ENCODE results near the gene TMUB1. TPM values are rescaled to one million over a fixed set of nuclear protein-coding genes. Genes with fewer than 3 reads are reported as not detected.
A peak's percentile ranks its signal among the peaks of the same experiment; 100 is the strongest.

Gene TMUB1
- total RNA-seq, 1 donor from 2014 or later: 59.9 TPM

GRCh38 chr7:151104411-151105235 is 21.3 kb upstream of the TMUB1 start:
- peak; percentile 80 for DNase-seq (ENCODE audit: low read depth)

DNA sequence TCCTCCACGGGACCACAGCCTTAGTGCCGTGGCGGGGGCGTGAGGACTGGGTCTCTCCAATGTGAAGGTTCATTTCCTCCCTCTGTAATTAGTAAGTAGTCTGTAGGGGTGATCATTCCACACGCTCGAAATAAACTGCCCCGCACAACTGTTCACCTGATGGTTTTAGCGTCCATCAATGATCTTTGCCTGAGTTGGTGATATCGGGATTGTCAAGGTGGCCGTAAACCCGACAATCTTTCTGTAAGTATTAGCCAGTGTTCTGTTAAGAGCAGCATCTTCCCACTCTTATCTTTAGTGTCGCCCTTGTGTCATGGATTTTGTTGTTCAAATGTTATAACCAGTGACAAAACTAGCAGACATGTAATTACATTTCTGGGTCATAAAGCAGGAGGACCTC is 20.7 kb upstream of the TMUB1 start:
- DNase-seq (ENCODE audit: low read depth): no peak

- DNase-seq (ENCODE audit: low read depth): no peak
Measured at GRCh38 chr7:151102991-151103390, 19.7 kb upstream of the TMUB1 start.

DNA sequence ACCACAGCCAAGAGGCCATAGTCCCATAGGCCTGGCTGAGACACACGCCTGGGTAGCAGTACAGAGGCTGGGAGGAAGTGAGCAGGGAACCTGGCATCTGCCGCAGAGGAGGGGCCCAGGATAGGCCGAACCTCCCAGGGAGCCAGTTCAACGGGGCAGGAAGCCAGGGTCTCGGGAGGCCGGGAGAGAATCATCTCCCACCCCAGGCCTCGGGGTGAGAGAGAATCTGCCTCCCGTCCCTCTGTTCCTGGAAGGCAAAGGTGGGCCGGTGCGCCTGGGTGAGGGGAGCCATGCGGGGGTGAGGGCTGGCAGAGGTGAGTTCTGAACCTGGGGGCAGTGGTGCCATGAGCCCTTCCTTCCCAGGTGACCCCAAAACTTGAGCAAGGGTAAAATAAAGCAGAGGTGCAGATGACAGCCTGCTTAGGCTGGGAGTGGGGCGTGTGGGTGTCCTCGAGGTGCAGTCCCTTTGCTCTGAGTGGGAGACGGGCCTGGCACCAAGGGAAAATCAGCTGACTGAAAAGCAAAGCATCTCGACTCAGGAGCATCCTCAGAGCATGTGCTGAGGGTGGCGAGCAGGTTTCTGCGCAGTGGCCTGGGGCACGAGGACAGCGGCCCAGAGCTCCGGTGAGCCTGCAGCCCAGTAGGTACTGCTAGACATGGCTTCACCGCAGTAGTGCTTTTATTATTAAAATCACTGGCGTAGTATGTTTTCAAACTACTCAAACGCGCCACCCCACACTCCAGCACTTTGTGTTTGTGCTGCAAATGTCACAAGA is 18.5 kb upstream of the TMUB1 start:
- DNase-seq (ENCODE audit: low read depth): no peak

GRCh38 chr7:151100921-151101320 is 17.6 kb upstream of the TMUB1 start:
- no peak for DNase-seq (ENCODE audit: low read depth)

DNA sequence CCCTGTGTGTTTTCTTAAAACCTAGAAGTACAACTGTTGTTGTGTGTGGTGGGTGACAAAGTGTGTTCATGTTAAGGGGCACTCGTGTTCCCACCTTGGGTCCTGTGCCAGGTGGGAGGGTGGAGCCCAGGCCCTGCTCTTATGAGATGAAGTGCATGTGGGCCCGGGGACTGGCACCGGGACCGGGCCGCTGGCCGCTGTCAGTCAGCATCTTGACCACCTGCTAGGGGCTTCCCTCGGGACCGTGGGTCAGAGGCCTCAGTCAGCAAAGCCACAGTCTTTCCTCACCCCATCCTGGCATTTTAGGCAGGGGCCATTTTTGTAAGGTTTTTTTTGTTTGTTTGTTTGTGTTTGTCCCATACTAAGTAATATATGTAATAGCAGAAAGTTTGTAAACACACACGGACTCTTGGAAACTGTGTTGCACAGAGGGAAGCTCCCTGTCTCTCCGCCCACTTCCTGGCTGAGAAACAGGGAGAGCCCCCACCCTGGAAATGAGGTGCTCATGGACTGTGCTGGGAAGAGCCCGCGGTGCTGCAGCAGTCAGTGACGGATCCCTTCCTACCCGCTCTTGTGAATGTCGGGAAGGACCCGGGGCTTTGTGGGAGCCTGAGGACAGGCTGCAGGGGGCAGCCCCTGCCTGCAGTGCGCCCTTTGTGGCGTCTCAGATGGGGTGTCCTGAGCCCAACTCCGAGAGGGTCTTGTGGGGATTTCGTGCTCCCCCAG is 16.4 kb upstream of the TMUB1 start:
- peak; percentile 68 for DNase-seq (ENCODE audit: low read depth)

- peak; percentile 93 for DNase-seq (ENCODE audit: low read depth)
Measured at GRCh38 chr7:151095828-151096475, 12.7 kb upstream of the TMUB1 start.

DNA sequence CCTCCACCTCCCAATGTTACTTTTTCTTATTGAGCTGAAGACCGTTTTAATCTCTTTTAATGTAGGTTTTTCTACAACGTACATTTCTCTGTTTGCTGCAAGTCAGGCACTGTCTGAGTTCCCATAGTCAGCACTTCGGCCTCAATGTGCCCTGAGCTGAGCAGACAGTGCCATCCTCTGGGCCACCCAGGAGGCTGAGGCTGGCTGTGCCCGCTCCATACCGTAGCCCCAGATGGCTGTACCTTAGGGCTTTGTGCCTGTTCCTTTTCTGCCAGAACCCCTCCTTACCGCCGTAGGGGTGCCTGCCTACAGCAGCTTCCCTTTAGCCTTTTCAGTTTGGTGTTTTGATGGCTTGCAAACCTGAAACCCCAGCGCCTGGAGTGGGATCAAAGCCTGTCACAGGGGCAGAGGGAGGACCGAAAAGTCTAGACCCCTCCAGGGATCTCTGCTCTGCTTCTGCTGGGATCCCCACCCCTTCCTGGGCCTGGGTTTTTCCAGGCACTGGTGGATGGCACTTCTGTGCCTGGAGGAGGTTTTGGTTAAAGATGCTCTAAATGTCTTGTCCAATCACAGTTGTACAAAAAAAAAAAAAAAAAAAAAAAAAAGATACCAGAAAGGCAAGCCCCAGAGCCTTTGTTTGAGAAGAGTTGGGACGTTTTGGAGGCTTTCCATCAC is 12.0 kb upstream of the TMUB1 start:
- no peak for DNase-seq (ENCODE audit: low read depth)

DNA sequence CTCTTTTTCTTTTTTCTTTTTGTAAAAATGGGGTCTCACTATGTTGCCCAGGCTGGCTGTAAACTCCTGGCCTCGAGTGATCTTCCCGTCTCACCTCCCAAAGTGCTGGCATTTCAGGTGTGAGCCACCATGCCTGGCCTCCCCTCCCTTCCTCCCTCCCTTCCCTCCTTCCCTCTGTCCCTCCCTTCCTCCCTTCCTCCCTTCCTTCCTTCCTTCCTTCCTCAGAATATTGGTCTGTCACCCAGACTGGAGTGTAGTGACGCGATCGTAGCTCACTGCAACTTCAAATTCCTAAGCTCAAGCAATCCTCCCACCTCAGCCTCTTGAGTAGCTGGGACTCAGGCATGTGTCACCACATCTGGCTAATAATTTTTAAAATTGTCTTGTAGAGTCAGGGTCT is 11.4 kb upstream of the TMUB1 start:
- DNase-seq (ENCODE audit: low read depth): no peak

GRCh38 chr7:151093748-151094147 is 10.5 kb upstream of the TMUB1 start:
- DNase-seq (ENCODE audit: low read depth): no peak

DNA sequence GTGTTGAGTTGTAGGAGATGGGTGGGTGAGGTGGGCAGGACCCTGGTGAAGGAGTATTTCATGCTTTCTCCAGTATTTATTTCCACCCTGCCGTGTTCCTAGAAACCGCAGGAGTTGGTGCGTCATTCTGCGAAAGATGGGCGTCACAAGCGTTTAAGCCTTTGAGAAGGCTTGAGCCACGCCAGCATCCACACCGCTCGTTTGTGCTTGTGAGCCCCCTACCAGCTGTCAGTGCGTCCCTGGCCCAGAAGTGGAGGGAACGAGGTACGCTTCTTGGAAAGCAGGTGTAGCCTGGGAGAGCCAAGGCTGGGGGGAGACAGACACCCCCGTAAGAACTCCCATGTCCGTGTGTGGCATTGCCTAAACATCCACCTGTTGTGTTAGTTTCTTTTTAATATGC is 8.7 kb upstream of the TMUB1 start:
- DNase-seq (ENCODE audit: low read depth): no peak

DNA sequence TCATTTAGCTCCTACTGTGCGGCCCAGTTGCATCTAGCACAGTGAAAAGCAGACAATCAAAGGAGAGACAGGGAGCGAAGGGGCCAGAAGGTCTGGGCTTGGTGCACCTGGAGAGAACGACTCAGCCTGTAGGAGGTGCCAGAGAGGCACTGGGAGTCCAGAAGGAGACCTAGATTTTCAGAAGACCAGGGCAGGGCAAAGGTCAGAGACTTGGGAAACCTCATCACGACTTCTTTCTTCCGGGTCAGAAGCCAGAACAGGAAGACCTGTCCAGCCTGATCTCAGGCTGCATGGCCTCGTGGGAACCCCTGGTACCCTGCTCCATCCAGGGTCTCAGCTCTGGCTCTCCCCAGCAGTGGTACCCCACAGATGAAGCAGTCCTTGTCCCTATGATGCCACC is 8.1 kb upstream of the TMUB1 start:
- peak; percentile 42 for DNase-seq (ENCODE audit: low read depth)

DNA sequence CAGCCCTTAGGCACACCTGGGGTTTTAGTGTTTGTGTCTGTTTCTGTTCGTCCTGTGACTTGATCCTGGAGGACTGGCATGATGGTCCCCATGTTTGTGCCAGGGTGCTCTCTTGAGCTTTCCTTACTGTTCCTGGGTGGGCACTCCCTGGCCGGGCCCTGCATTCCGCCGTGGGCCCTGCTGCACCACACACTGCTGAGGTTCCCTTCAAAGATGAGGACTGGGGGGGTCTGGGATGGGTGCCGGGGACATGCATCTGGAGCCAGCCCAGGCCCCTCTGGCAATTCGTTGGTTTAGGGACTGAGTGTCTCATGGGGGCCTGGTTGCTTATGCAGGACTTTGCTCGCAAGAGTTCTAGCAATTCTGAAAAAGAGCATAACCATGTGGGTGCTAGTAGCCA is 7.7 kb upstream of the TMUB1 start:
- DNase-seq (ENCODE audit: low read depth): no peak

DNA sequence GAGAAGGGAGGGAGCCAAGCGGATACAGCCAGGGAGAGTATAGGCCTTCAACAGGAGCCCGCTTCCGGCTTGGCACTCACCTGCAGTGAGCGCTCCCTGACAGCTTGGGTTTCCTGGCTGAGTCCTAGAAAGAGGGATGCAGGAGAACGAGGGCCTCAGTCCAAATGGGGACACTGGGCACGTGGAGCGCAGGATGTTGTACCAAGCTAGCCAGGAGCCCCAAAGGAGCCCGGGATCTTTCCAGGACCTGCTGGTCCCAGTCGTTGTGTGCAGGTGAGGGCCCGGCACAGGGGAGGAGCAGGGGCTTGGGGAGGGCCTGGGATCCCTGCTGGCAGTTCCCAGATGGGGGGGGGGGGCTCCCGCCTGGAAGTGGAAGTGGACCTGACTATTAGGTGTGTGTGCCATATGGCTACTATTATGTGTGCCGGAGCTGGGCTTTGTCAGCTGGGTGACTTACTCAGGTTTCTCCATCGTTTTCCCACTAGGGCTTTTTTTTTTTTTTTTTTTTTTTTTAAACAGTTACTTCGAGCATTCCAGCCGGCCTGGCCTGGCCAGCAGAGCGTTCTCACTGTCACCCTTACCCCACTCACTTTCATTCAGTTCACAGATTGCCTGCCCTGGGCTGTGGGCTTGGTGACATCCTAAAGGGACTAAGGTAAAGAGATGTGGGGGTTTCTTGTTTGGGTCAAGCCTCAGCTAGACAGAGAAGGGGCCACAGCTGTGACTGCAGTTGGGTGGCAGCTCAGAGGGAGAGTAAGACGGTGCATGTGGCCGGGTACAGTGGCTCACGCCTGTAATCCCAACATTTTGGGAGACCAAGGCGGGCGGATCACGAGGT is 6.8 kb upstream of the TMUB1 start:
- no peak for DNase-seq (ENCODE audit: low read depth)

DNA sequence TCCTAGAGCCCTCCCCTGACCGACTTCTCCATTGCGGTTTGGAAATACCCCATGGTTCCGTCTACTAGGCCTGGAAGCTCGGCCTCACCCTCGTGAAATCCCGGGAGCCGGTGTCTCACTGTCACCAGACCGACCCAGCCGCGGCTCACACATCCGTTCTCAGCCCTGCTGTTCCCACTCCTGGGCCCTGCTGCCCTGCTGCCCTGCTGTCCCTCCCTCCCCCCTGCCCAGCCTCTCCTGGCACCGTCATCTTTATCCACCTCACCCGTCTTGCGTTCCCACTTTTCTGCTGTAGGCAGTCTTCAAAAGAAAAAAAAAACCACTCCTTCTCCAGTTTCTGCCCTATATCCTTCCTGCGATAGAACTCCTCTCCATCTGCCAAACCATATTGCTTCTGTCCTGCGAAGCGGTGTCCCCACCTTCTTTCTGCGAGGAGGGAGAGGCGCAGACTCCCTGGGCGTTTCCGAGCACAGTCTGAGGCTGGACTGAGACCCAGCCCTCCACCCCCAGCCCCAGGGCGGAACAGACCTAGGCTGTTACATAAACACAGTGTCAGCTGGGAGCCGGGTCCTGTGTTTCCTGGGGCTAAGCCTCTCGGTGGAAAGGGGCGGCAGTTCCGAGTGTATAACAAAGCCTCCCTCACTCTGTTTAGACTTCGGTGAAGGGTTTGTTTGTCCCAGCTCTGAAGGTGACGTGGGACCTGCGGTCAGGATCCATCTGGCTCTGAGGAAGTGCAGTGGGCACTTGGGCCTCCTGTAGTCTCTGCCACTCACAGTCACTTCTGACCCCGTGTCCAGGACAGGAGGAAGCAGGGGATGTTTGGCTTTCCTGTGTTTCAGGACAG is 5.8 kb upstream of the TMUB1 start:
- peak; percentile 62 for DNase-seq (ENCODE audit: low read depth)

DNA sequence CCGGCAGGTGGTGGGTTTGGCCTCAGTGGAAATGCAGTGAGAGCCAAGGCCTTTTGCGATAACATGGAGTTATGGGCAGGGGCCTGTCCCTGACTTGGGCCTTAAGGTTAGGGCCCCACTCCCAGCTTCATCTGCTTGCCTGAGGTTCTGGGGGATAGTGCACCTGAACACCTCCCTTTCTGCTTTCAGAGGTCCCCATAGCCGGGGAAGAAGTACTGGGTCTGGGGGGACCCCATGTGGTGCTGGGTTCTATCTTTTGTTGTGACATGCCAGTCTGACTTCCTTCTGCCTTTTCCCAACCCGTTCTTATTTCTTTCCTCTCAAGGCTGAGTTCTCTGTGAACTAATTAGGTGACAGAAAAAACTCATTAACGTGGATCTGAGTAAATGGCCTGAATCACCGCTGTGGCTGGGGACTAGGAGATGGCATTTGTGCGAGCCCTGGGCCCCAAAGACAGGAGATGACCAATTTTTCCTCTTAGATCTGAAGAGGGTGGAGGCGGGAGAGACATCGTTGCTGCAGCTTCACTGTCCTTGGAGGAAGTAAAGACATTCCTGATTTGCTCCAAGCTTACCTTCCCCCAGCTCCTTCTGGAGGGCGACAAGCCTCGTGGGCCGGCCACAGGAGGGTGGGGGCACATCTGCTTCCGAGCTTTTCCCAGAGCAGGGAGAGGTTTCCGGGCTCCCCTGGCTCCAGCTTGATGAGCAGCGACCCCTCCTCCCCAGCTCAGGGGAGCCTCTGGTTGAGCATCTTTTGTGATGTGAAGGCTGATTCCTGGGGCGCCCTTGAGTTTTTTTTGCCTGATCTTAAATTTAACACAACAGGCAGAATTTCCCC is 4.9 kb upstream of the TMUB1 start:
- DNase-seq (ENCODE audit: low read depth): peak; percentile 40

DNA sequence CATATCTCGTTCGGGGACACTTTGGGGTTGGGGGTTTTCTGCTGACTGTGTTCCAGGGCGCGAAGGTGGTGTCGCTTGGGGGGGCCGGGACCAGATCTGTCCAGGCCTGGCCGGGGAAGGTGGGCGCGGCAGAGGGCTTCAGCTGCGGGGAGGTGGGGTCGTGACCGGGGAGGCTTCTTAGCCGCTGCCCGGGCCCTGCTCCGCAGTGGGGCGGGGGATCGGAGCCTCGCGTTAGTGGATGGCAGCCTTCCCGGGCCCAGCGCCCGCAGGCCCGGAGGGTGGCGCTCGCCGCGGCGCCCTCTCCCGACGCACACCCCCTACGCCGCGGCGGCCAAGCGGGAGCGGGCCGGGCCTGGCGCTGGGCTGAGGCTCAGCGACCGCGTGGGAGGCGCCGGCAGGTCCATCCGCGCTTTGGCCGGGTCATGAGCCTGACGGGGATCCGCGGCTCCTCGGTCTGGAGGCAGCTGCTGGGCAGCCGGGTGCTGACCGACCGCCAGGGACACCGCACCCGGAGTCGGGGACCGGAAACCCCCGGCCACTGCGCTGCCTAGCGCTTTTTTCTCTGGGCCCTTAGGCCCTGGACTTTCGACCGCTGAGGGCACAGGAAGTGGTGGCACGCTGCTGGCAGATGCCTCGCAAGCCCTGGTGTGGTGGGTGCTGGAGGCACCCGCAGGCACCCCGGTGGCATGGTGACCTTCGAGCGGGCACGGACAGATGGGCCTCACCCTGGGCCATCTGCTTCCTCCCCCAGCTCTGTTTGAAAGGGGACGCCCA is 4.1 kb upstream of the TMUB1 start:
- DNase-seq (ENCODE audit: low read depth): peak; percentile 90

All from myocyte (in vitro differentiated cells).